Ovary (tissue), 9 donors: ENCODE results near the gene GRIA4. TPM values are rescaled to one million over a fixed set of nuclear protein-coding genes. Genes with fewer than 3 reads are reported as not detected.

Source experiments
- DNase-seq, 5 donors: peaks; one replicate each; pipeline ENCODE4 v3.0.0-alpha.2; 2019 to 2020
- H3K27ac ChIP-seq, 2 donors: fragments of 200-600 bp; one replicate each; pipeline versions ENCODE4 v1.5.1 to v1.8.0; 2019 to 2022
- H3K27me3 ChIP-seq: fragments of 200-600 bp; one replicate; pipeline ENCODE4 v1.8.0; 2022
- H3K36me3 ChIP-seq: fragments of 200-600 bp; sonication (generic); one replicate; pipeline ENCODE4 v1.5.1; 2019
- H3K4me1 ChIP-seq: one replicate; pipeline ENCODE4 v1.8.1; 2013; ENCODE audit warnings: mild to moderate bottlenecking, moderate library complexity; ENCODE audit not compliant: insufficient read depth
- H3K4me3 ChIP-seq: fragments of 200-600 bp; sonication (generic); one replicate; pipeline ENCODE4 v1.5.1; 2017
- H3K9me3 ChIP-seq, 2 donors: fragments of 200-600 bp in 1 of 2; sonication (generic) in 1 of 2; one replicate each; pipeline versions ENCODE4 v1.5.1 to v1.8.1; 2013 to 2019; ENCODE audit warnings: mild to moderate bottlenecking in 1 of 2, moderate library complexity in 1 of 2
- EP300 ChIP-seq: sonication (generic); formaldehyde crosslinking; IDR thresholded peaks from one replicate; pipeline ENCODE4 v1.6.1; 2017; ENCODE audit warnings: antibody characterized with exemption
- POLR2A ChIP-seq: fragments of 450-650 bp; IDR thresholded peaks from one replicate; pipeline ENCODE4 v1.6.1; 2017; ENCODE audit warnings: antibody characterized with exemption, mild to moderate bottlenecking, moderate library complexity
- WGBS, 3 donors: extraction: QIAGEN DNeasy Blood & Tissue Kit in 1 of 3; methylation state at CpG; one replicate each; pipeline versions ENCODE4 v1.1.5 to v1.1.7; 2013 to 2017; 5-methylcytosine and 5-hydroxymethylcytosine counted together
- intact Hi-C, 4 donors: fragments of 100-400 bp; cut with DNase I; formaldehyde crosslinking; loops; one replicate each; pipeline versions ENCODE4 v1.11.0 to v1.15.1; 2022 to 2023
- polyA plus RNA-seq, 2 donors: library from polyadenylated mRNA; stranded (reverse); fragments of 200-250 nt in 1 of 2; fragments of 350-450 nt in 1 of 2; fragmentation: Illumina TruSeq in 1 of 2; extraction: RNeasy Lipid Tissue Mini Kit (QIAGEN cat#74804) in 1 of 2; gene quantifications; one replicate each; pipeline ENCODE4 v1.2.3, GENCODE V29; 2013 to 2014
- total RNA-seq, 7 donors: library from RNA; depleted of rRNA in 2 of 7; stranded (reverse); fragments of >200 nt in 2 of 7; fragmentation: NEBNext Ultra II Directional in 3 of 7; extraction: Animal tissue kit (Norgen Biotek cat#: 25700) in 3 of 7; gene quantifications; one replicate each; pipeline versions ENCODE4 v1.1.0 to v1.2.4, GENCODE V29; 2016 to 2023
- TF ChIP-seq, protein P1 (sequence below), 3 donors: fragments of 450-650 bp in 2 of 3; fragments of 200-600 bp in 1 of 3; IDR thresholded peaks; one replicate each; pipeline versions ENCODE4 v1.5.1 to v1.8.0; 2016 to 2022; ENCODE audit warnings: antibody characterized with exemption in 3 of 3, mild to moderate bottlenecking in 1 of 3
- donor health status: DM: no; HTN: no; CAD: no; lungs with moderate emphysema.
- donor health status: DM: no; HTN: no; CAD: no.
- donor health status: Bipolar disorder and iron deficiency.
- donor health status: DM: yes; HTN: yes; CAD: no.
- donor health status: DM: no; HTN: no; CAD: no.
- donor health status: DM: yes; HTN: yes; CAD: no.

Gene GRIA4
- total and polyA plus RNA-seq, 9 donors, result 0.07 to 1.1 (median 0.26) TPM; not detected in 3

DNA sequence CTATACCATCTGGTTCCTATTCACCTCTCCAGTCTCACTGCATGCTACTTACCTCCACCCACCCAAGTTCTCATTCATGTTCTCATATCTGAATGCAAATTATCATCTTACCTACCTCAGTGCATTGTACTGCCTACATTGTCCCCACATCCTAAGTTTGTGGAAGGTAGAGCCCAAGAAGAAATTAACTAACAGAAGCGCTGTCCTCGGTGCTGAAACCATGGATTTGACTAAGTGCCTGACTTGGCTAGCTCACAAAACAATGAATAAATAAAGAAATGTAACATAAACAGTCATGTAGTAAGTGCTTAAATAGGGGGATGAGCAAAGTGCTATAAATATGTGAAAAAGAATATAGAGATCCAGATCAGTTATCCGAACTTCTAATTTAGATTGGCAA is 63.2 kb downstream of the GRIA4 start:
- intact Hi-C loops, result no loop called here
- DNase-seq, result peak in 1 of 5 donors; percentile 20

DNA sequence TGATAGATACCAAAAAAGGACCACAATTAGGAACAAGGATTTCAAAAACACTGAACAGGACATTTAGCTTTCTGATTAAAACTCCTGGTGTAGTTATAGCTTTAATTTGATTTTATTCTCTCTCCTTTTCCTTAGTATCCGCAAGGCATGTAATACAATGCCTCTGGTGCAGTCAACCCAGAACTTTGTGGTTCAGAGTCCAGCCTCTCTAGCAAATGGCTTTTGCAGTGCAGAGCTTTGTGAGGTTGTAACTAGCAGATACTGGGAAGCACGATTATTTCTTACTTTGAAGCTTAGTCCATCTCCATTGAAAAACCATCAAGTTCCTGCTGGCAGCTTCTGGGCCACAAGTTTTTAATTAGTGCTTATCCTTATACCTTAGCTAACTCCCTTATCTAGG is 79.8 kb downstream of the GRIA4 start:
- no peaks in the 10 kb centered on the region for H3K9me3 ChIP-seq
- H3K27me3 ChIP-seq, result no peaks in the 10 kb centered on the region
- H3K27ac ChIP-seq, result no peak overlapping the region
- no peaks in the 10 kb centered on the region for H3K36me3 ChIP-seq
- no peak for DNase-seq
- WGBS, 3 donors, result 46 to 69% (median 48%) methylated on average over 2 of the region's 2 CpGs
- H3K4me3 ChIP-seq, result no peak overlapping the region
- TF ChIP-seq EP300 (no peak), POLR2A (no peak)
- H3K4me1 ChIP-seq, result no peaks in the 10 kb centered on the region
- intact Hi-C loops, result no loop called here

More for the DNA sequence above, 63.2 kb downstream of the GRIA4 start:
- no peak overlapping the region for H3K27ac ChIP-seq
- no peaks in the 10 kb centered on the region for H3K36me3 ChIP-seq
- WGBS, 3 donors, result 12 to 18% (median 15%) methylated on average over 3 of the region's 3 CpGs
- no peaks in the 10 kb centered on the region for H3K9me3 ChIP-seq
- H3K4me1 ChIP-seq, result no peaks in the 10 kb centered on the region
- H3K4me3 ChIP-seq, result no peak overlapping the region
- TF ChIP-seq, protein P1, sequence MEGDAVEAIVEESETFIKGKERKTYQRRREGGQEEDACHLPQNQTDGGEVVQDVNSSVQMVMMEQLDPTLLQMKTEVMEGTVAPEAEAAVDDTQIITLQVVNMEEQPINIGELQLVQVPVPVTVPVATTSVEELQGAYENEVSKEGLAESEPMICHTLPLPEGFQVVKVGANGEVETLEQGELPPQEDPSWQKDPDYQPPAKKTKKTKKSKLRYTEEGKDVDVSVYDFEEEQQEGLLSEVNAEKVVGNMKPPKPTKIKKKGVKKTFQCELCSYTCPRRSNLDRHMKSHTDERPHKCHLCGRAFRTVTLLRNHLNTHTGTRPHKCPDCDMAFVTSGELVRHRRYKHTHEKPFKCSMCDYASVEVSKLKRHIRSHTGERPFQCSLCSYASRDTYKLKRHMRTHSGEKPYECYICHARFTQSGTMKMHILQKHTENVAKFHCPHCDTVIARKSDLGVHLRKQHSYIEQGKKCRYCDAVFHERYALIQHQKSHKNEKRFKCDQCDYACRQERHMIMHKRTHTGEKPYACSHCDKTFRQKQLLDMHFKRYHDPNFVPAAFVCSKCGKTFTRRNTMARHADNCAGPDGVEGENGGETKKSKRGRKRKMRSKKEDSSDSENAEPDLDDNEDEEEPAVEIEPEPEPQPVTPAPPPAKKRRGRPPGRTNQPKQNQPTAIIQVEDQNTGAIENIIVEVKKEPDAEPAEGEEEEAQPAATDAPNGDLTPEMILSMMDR (IDR thresholded peaks at IDR 0.05), result no peak
- TF ChIP-seq EP300 (no peak), POLR2A (no peak)
- no peaks in the 10 kb centered on the region for H3K27me3 ChIP-seq

DNA sequence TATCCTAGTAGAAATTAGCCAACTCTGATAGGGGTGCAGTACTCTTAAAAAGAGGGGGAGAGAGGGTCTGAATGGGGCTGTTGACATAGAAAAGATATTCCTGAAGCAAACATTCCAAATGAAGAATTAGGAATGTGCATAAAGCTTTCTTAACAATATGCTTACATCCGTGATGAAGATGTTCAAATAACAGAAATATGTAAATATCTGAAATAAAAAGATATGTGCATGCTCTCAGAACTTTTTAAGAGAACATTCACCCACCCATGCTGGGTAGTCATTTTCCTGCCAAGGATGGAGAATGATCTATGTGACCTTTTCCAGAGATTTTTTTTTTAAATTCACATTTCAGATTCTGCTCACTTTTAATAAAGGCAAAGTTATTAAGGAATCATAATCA is 80.6 kb downstream of the GRIA4 start:
- no peaks in the 10 kb centered on the region for H3K4me1 ChIP-seq
- DNase-seq, result no peak
- no peaks in the 10 kb centered on the region for H3K36me3 ChIP-seq
- no peaks in the 10 kb centered on the region for H3K27me3 ChIP-seq
- no peak overlapping the region for H3K4me3 ChIP-seq
- H3K27ac ChIP-seq, result no peak overlapping the region
- WGBS, 3 donors, result 4 to 36% (median 10%) methylated on average over 1 of the region's 1 CpG
- intact Hi-C loops, result no loop called here
- TF ChIP-seq POLR2A (no peak), EP300 (no peak)
- TF ChIP-seq, protein P1 (IDR thresholded peaks at IDR 0.05), result no peak
- no peaks in the 10 kb centered on the region for H3K9me3 ChIP-seq

DNA sequence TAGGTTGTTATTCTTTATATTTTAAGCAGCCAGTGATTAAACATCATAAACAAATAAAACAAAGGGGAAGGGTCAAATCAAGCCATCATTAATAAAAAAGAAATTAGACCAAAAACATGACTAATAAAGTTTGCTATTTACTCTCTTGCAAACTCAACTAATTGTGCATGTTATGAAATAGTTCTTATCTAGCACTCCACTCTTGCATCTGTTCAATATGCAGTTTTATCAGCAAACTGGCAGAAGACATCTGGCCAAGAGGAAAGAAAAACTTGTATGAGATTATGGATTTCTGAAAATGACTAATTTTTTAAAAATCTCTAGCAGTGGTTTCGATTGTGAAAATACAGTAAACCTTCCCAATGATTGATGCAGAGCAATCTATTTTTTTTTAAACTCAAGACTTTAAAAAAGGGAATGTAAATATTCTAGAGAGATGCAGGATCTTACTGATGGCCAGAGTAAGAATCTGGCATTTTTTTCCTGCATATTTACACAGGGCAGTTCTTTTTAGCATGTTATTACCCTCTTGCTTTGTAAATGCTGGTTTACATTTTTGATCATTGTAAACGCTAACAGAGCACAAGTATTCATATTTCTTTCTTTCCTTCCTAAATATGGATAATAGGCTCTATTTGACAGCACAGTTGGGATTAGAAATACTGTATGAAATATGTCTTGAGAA is 83.3 kb downstream of the GRIA4 start:
- Histone ChIP-seq H3K36me3 (no peaks in the 10 kb centered on the region), H3K9me3 (no peaks in the 10 kb centered on the region), H3K4me1 (no peaks in the 10 kb centered on the region), H3K27ac (no peak overlapping the region), H3K27me3 (no peaks in the 10 kb centered on the region), H3K4me3 (no peak overlapping the region)
- no peak for DNase-seq
- WGBS, 3 donors, result 15 to 38% (median 19%) methylated on average over 2 of the region's 2 CpGs
- intact Hi-C loops, result no loop called here
- no peak for TF ChIP-seq POLR2A
- TF ChIP-seq, protein P1 (IDR thresholded peaks at IDR 0.05), result no peak
- TF ChIP-seq EP300, result no peak

DNA sequence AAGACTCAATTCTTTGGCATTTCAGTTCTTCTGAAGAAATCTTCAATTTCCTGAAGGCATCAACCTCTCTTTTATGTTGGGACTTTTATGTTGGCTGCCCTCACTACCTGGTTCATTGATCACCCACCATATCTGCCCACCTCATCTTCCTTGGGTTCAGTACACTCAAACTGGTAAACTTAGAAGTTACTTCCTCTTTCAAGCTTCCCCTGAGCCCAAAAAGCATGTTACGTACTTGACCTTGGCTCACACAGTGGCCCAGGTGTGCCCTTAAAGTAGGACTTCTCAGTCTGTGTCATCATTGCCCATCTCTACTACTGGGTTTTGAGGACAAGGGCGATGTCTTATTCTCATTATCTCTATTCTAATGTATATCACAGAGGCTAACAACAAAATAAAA is 86.1 kb downstream of the GRIA4 start:
- H3K36me3 ChIP-seq, result no peaks in the 10 kb centered on the region
- no peak overlapping the region for H3K4me3 ChIP-seq
- no peak overlapping the region for H3K27ac ChIP-seq
- intact Hi-C loops, result no loop called here
- TF ChIP-seq POLR2A (no peak), EP300 (no peak)
- TF ChIP-seq, protein P1 (IDR thresholded peaks at IDR 0.05), result no peak
- 89 to 90% (median 90%) methylated on average over 2 of the region's 2 CpGs for WGBS, 3 donors
- no peaks in the 10 kb centered on the region for H3K4me1 ChIP-seq
- DNase-seq, result no peak
- H3K9me3 ChIP-seq, result no peaks in the 10 kb centered on the region
- no peaks in the 10 kb centered on the region for H3K27me3 ChIP-seq
